TTC549 (cell line): ENCODE measurements around the gene KCND2.

Source experiments
- FAIRE-seq: peaks from 2 replicates; lab custom pipeline; 2012; peaks lifted over from hg19 to GRCh38; lab: Jason Lieb, UNC

KCND2 gene

DNA sequence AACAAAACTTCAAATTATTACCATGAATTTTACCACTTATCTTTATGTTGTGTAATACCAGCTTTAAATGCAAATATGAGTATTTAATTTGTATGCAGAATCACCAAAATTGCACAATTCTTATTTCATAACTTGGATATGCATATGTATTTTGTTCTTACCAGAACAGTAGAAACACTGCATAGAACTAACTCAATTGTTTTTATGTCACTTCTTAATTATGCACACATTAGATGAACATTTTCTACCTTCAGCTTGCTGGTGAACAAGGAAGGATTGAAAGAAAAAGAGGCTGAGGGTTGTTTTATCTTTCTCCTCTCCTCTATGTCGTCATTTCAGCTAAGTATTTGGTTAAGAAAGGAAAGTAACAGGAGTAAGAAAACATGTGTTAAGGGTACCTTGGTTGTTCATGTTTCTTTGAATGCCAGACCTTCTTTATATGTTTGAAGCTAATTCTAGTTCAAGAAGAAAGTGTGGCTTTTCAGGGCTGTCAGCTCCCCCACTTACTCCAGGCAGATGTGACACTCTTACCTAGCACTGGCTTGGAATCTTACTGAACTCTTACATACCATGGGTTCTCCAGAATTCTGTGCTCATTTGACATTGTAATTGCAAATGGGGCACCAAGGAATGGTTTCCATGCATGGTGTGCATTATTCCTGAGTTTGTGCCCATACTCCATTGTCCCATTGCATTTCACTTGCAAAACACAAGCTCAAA, 436.4 kb downstream of the KCND2 start:
- FAIRE-seq = no peak

DNA sequence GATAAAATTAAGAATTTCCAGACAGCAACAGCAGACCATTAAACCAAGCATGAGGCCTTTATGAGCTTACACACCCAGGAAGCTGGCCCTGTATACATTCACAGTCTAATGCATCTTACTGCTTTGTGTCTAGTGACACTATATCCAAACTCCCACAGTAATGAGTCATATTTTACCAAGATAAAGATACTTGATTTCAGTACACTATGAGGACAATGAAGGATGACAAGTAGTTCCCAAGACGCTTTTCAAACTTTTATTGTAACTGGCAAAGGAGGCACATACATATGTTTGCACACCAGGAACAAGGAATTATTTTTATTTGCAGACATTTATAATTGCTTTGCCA, 437.0 kb downstream of the KCND2 start:
- no peak for FAIRE-seq

GRCh38 chr7:120714945-120715344, 442.0 kb downstream of the KCND2 start:
- no peak for FAIRE-seq

GRCh38 chr7:120716307-120716706, 443.3 kb downstream of the KCND2 start:
- no peak for FAIRE-seq

- no peak for FAIRE-seq
These were observed 444.2 kb downstream of the KCND2 start for GRCh38 chr7:120717166-120717565.

- FAIRE-seq = no peak
These were observed 445.4 kb downstream of the KCND2 start for GRCh38 chr7:120718361-120718760.

GRCh38 chr7:120720317-120720716, 447.3 kb downstream of the KCND2 start:
- FAIRE-seq = no peak

DNA sequence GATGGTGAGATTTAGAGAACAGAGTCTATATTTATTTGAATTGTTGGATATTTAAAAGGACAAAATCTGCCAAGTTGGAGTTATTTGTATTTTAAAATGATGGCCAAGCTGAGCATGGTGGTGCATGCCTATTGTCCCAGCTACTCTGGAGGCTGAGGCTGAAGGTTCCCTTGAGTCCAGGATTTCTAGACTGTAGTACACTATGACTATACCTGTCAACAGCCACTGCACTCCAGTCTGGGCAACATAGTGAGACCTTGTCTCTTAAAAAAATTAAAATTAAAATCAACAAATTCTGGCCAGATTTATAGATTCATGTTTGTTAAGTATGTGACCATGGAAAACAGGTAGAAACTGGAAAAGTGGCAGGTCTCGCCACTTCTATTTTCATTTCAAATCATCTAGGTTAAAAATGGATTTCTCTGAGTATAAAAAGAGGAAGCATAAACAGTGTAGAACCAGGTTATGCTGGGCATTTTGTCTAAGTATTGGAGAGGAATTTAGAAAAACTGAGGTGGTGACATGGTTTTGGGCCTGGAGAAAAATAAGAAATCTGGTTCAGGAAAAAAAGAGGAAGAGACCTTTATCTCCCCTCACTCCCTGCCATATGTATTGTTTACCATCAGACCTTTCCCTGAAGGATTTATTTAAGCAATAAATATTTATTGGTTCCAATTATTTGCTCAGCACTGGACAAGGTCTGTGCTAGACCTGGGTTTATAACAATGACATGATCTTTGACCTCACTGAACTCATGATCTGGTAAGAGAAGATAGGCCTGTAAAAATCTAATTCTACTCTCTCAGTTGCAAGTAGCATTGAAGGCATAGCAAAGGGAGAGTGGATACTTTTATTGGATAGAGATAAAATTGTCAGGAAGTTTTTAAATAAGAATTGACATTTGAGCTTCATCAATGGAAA, 450.8 kb downstream of the KCND2 start:
- FAIRE-seq = no peak

GRCh38 chr7:120724448-120724847, 451.5 kb downstream of the KCND2 start:
- no peak for FAIRE-seq

- FAIRE-seq = no peak
These were observed 452.0 kb downstream of the KCND2 start for GRCh38 chr7:120724955-120725354.

GRCh38 chr7:120725376-120726039, 452.5 kb downstream of the KCND2 start:
- FAIRE-seq = peak; percentile 52

- FAIRE-seq = no peak
These were observed 456.3 kb downstream of the KCND2 start for GRCh38 chr7:120729245-120729644.

DNA sequence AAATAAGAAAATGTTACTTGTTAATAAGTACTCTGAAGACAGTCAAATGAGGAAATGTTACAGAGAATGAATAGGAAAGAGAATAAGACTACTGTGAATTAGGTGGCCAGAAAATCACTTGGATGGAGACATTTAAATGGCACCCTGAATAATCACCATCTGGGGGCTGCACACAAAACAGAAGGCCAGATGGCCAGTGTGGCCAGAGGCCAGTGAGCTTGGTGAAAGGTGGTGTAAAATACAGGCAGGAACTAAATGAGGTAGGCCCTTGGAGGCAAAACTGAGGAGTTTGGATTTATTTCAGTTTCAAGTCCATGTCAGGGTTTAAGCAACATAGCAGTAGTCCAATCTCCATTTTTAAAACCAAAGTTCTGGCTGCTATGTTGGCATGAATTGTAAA, 458.3 kb downstream of the KCND2 start:
- no peak for FAIRE-seq

DNA sequence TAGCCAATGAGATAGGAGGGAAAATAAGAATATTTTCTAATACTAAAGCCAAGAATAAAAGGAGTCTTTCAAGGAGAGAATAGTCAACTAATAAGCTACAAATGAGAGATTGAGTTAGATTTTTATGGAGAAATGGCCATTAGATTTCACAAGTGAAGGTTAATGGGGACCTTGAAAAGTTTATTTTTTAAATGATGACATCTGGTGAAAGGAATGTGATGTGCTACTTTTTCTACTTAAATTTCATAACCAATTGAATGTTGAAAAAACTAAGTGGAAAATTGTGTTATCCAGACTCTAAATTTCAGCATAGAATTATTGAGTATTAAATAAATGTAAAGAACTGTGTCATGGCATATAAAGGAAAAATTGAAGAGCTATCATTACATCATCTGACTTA, 459.3 kb downstream of the KCND2 start:
- no peak for FAIRE-seq

DNA sequence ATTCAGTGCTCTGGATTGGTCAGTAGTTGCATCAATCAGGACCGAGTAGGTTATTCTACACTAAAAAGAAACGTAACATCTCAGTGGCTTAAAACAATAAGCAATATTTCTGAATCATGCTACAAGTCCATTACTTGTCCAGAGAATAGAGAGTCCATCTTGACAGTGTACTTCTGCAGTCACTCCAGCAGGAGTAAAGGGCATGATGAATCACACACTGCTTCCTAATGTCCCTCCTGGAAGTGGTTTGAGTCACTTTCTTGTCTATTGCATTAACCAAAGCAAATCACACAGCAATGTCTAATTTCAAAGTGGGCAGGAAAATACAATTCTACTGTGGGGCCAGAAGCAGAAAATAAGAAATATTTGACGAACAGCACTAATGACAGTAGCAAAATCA, 460.2 kb downstream of the KCND2 start:
- no peak for FAIRE-seq

GRCh38 chr7:120733835-120734234, 460.9 kb downstream of the KCND2 start:
- FAIRE-seq = no peak

DNA sequence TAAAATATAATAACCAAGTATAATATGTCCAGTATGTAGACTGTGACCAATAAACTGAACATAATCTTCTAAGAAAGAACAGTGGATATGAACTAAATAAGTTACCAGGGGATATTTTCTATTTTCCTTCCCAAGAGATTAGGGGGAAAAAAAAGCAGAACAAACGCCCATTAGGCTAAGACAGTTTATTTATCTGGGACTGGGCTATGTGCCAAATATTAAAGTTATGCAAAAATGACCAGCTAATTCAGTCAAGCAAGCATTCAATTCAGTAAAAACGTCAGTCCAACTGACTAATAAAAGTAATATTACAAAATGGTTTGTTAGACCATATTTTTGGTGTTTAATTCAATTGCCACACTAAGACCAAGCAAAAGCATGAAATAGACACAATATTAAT, 462.8 kb downstream of the KCND2 start:
- FAIRE-seq = no peak

GRCh38 chr7:120738816-120739215, 465.8 kb downstream of the KCND2 start:
- FAIRE-seq = no peak

DNA sequence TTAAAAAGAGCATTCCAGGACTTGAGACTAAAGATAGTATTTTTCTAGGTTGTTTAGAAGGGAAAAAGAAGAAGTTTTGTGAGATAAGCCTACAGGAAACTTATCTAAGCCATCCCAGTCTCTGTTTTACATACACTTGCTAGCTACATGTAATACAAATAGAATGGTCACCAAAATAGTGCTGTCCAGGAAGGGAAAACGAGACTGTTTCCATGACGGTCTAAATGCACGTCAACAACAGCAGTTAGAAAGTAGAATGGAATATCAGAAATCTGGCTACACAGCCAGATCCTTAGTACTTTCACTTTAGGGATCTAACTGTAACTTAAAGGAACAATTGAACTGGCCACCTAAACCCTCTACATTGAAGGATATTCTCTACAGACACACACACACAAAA, 467.4 kb downstream of the KCND2 start:
- FAIRE-seq = no peak

GRCh38 chr7:120741371-120742042, 468.5 kb downstream of the KCND2 start:
- no peak for FAIRE-seq

GRCh38 chr7:120742372-120742771, 469.4 kb downstream of the KCND2 start:
- no peak for FAIRE-seq

- no peak for FAIRE-seq
These were observed 470.2 kb downstream of the KCND2 start for GRCh38 chr7:120743128-120743527.

- no peak for FAIRE-seq
These were observed 487.1 kb downstream of the KCND2 start for GRCh38 chr7:120760050-120760449.
